ENCODE data around the gene ZGRF1. TPM values are rescaled to one million over a fixed set of nuclear protein-coding genes. Genes with fewer than 3 reads are reported as not detected.
"Not testable (repeated sequence)": the region's sequence is repeated elsewhere in the genome, so short reads cannot be mapped to it uniquely, and the experiment has no call there.

ZGRF1 gene
- total RNA-seq, 4 donors from 2014 or later = 4.0 to 9.0 (median 4.6) TPM

DNA sequence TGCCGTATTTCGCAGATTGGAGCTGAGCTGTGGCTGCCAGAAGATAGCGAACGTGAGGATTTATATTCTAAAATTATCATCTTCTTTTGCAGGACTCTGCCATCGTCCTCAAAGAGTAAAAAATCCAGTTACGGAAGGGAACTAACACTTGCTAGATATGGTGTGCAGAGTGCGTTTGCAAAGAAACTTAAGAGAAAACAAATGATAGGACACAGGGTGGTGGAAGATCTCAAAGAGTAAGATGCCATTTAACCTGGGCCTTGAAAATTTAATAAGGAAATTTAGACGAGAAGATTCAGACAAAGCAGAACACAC, 800 bp upstream of the ZGRF1 start:
- no peak for DNase-seq
- peaks cover 11 to 35% (median 12%) of the 10 kb centered on the region in 3 donors for H3K4me1 ChIP-seq
- intact Hi-C loops (cut with DNase I) = loop anchor here (10.0 kb wide), 2 partner anchors 127 to 297 kb away; no protein-coding TSS in a partner anchor
- peaks cover 0 to 15% (median 0%) of the 10 kb centered on the region in 3 donors for H3K36me3 ChIP-seq
- no peak for TF ChIP-seq POLR2A (IDR thresholded peaks at IDR 0.05)
- TF ChIP-seq, protein P1, sequence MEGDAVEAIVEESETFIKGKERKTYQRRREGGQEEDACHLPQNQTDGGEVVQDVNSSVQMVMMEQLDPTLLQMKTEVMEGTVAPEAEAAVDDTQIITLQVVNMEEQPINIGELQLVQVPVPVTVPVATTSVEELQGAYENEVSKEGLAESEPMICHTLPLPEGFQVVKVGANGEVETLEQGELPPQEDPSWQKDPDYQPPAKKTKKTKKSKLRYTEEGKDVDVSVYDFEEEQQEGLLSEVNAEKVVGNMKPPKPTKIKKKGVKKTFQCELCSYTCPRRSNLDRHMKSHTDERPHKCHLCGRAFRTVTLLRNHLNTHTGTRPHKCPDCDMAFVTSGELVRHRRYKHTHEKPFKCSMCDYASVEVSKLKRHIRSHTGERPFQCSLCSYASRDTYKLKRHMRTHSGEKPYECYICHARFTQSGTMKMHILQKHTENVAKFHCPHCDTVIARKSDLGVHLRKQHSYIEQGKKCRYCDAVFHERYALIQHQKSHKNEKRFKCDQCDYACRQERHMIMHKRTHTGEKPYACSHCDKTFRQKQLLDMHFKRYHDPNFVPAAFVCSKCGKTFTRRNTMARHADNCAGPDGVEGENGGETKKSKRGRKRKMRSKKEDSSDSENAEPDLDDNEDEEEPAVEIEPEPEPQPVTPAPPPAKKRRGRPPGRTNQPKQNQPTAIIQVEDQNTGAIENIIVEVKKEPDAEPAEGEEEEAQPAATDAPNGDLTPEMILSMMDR (IDR thresholded peaks at IDR 0.05) = no peak
- H3K4me3 ChIP-seq = peak overlapping the region; percentile 47 to 81 (median 69)
- WGBS, 2 donors = 0% methylated on average over 8 of the region's 8 CpGs
- H3K27me3 ChIP-seq = no peaks in the 10 kb centered on the region
- H3K27ac ChIP-seq = peak overlapping the region; percentile 87 to 98 (median 95)
- H3K9me3 ChIP-seq = no peaks in the 10 kb centered on the region

DNA sequence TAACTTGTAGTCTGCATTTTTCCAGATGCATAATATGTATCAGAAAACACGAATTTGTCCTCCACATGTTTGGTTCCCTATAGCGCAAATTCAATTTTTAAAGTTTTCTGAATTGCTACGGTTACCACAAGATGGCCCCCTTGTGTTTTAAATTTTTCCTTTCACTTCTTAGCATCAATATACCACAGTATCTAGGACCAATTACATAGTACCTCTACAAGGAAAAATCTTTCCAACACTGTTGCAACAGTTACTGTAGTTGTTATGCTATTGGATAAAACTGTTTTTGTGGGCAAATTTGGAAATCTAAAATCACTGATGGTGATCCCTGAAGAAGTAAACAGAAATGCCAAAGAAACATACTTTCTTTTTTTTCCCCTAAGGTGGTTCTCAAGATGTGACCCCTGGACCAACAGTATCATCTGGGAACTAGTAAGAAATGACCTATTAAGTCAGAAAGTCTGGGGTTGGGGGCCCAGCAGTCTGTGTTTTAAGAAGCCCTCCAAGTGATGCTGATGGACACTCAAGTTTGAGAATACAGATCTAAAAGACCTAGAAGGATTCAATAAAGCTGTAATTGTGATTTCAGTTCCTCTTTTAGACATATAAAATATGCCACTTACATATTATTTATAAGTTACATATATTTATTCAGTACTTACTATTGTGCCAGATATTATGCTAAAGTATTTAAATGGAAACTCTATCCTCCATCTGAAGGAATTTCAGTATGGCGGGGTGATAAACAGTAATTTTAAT, 3.1 kb downstream of the ZGRF1 start:
- WGBS, 2 donors = 26 to 33% methylated on average over 4 of the region's 4 CpGs
- no peaks in the 10 kb centered on the region for H3K27me3 ChIP-seq
- H3K4me1 ChIP-seq = peaks cover 9 to 32% (median 12%) of the 10 kb centered on the region in 3 donors
- no peak overlapping the region for H3K27ac ChIP-seq
- no peak for DNase-seq
- H3K9me3 ChIP-seq = no peaks in the 10 kb centered on the region
- H3K36me3 ChIP-seq = peaks cover 0 to 15% (median 0%) of the 10 kb centered on the region in 3 donors
- no peak overlapping the region for H3K4me3 ChIP-seq
- intact Hi-C loops (cut with DNase I) = loop anchor here (10.0 kb wide), 2 partner anchors 131 to 301 kb away; no protein-coding TSS in a partner anchor
- TF ChIP-seq, protein P1 (IDR thresholded peaks at IDR 0.05) = peak in 4 of 6 experiments; percentile 17 to 43 (median 24)
- TF ChIP-seq POLR2A (IDR thresholded peaks at IDR 0.05) = no peak

DNA sequence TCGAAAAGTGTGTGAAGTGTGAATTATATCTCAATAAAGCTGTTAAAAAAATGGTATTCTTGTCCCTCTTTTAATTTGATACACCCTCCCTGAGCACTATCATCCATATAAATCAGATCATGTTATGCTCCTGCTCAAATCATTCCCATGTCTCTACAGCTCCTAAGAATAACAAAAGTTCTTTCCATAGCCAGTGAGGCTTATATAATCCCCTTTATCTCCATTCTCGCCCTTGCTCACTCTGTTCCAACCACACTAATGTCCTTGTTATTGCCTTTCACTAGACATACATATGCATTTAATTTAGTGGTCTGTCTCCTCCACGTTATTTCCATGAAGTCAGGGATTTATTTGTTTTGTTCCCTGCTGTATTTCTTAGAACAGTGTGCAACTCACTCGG, 10.5 kb downstream of the ZGRF1 start:
- Histone ChIP-seq H3K27me3 (no peaks in the 10 kb centered on the region), H3K27ac (no peak overlapping the region), H3K4me3 (no peak overlapping the region), H3K9me3 (no peaks in the 10 kb centered on the region), H3K4me1 (no peaks in the 10 kb centered on the region), H3K36me3 (peaks cover 0 to 15% (median 0%) of the 10 kb centered on the region in 3 donors)
- no peak for DNase-seq
- intact Hi-C loops (cut with DNase I) = no loop called here
- TF ChIP-seq, protein P1 (IDR thresholded peaks at IDR 0.05) = no peak
- no peak for TF ChIP-seq POLR2A (IDR thresholded peaks at IDR 0.05)
- 84 to 90% methylated on average over 4 of the region's 4 CpGs for WGBS, 2 donors

DNA sequence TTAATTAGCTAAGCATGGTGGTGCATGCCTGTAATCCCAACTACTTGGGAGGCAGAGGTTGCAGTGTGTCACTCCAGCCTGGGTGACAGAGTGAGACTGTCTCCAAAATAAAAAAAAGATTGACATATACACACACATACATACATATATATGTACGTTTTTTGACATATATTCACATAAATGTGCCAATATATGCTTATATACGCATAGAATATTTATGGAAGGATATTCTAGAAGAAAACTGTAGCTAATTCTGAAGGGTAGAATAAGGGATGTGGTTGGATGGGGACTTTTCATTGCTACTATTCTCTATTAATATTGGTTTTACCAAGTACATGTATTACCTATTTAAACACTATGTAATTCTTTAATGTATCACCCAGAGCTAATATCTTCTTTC, 19.7 kb downstream of the ZGRF1 start:
- DNase-seq = no peak
- no peak for TF ChIP-seq POLR2A (IDR thresholded peaks at IDR 0.05)
- TF ChIP-seq, protein P1 (IDR thresholded peaks at IDR 0.05) = no peak
- no peak overlapping the region for H3K4me3 ChIP-seq
- intact Hi-C loops (cut with DNase I) = no loop called here
- H3K9me3 ChIP-seq = no peaks in the 10 kb centered on the region
- H3K4me1 ChIP-seq = no peaks in the 10 kb centered on the region
- no peak overlapping the region for H3K27ac ChIP-seq
- no peaks in the 10 kb centered on the region for H3K27me3 ChIP-seq
- peaks cover 0 to 7% (median 0%) of the 10 kb centered on the region in 3 donors for H3K36me3 ChIP-seq
- WGBS, 2 donors = 93 to 97% methylated on average over 2 of the region's 2 CpGs

DNA sequence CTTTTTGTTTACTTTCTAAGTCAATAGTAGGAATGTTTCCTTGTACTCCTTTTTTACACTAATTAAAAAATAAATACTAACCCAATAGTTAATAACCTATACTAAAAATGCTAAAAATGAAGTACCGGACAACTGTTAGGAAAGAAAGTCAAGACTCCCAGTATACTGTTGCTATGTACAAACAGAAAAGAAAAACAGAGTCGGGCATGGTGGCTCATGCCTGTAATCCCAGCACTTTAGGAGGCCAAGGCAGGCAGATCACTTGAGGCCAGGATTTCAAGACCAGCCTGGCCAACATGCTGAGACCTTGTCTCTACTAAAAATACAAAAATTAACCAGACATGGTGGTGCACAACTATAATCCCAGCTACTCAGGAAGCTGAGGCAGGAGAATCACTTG, 23.9 kb downstream of the ZGRF1 start:
- H3K27me3 ChIP-seq; H3K27ac ChIP-seq; H3K4me1 ChIP-seq; intact Hi-C loops (cut with DNase I); DNase-seq; H3K9me3 ChIP-seq; H3K36me3 ChIP-seq; H3K4me3 ChIP-seq: not testable (repeated sequence)
- 45 to 65% methylated on average over 2 of the region's 2 CpGs for WGBS, 2 donors

Measured in esophagus squamous epithelium (tissue), 5 donors.